SU-DHL-6 (cell line): ENCODE results near the gene SYS1.

Experiments used
- EZH2phosphoT487 ChIP-seq: fragments of 200-600 bp; sonication (generic), shearing (Covaris generic); conservative IDR thresholded peaks from 2 replicates; pipeline ENCODE4 v1.6.1; 2018; ENCODE audit warnings: mild to moderate bottlenecking, antibody characterized with exemption, low read length, moderate library complexity, mixed read lengths
- TF ChIP-seq, protein P1 (sequence below): fragments of 200-600 bp; sonication (generic); IDR thresholded peaks from one replicate; pipeline ENCODE4 v1.5.1; 2017; ENCODE audit warnings: antibody characterized with exemption, mild to moderate bottlenecking, low read length, moderate library complexity; ENCODE audit not compliant: insufficient read depth, poor library complexity, severe bottlenecking

DNA sequence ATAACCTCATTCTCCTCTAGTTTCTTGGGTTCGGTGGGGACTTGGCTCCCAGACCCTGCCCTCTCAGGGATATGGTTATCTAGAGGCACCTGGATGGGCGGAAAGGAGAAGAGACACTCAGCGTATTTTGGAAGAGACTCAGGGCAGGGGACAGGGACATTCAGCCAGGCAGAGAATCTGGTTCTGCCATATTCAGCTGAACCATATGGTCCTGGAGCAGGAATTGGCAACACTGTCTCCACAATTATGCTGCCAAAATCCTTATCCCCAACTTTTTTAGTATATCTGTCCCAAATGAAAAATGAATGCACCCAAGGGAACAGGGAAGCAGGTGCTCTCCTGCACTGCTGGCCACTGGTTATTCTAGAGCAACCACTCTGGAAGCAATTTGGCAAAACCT, 32.5 kb upstream of the SYS1 start:
- TF ChIP-seq, protein P1, sequence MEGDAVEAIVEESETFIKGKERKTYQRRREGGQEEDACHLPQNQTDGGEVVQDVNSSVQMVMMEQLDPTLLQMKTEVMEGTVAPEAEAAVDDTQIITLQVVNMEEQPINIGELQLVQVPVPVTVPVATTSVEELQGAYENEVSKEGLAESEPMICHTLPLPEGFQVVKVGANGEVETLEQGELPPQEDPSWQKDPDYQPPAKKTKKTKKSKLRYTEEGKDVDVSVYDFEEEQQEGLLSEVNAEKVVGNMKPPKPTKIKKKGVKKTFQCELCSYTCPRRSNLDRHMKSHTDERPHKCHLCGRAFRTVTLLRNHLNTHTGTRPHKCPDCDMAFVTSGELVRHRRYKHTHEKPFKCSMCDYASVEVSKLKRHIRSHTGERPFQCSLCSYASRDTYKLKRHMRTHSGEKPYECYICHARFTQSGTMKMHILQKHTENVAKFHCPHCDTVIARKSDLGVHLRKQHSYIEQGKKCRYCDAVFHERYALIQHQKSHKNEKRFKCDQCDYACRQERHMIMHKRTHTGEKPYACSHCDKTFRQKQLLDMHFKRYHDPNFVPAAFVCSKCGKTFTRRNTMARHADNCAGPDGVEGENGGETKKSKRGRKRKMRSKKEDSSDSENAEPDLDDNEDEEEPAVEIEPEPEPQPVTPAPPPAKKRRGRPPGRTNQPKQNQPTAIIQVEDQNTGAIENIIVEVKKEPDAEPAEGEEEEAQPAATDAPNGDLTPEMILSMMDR: no peak
- TF ChIP-seq EZH2phosphoT487: no peak
